A549 (cell line): ENCODE data around the gene LRRC73. TPM values are rescaled to one million over a fixed set of nuclear protein-coding genes. Genes with fewer than 3 reads are reported as not detected.

Experiments
- ATAC-seq, 2 experiments: fragments of 200-7000 bp in 1 of 2; fragments of >200 bp in 1 of 2; cut with Nextera tagmentation in 1 of 2; cut with Tn5 transposase in 1 of 2; 3 replicates each; pipeline versions ENCODE4 v1.8.0 to v1.9.1; 2018 to 2020; ENCODE audit warnings: mild to moderate bottlenecking in 1 of 2, moderate library complexity in 1 of 2
- CTCF ChIA-PET: fragments of 300-600 bp; sonication (Branson Sonifier 250); formaldehyde crosslinking; extraction: SDS; loops from one replicate; lab custom pipeline; 2021; ENCODE audit warnings: antibody characterized with exemption, inconsistent platforms; lab: Yijun Ruan, JAX
- POLR2A ChIA-PET: fragments of 350-600 bp; formaldehyde crosslinking; extraction: SDS; loops from one replicate; lab custom pipeline; 2021; ENCODE audit warnings: antibody characterized with exemption, inconsistent platforms; lab: Yijun Ruan, JAX
- DNase-seq, 2 experiments: peaks; one replicate each; pipeline versions ENCODE4 v3.0.0 to v3.0.0-alpha.2; 2011 to 2016; ENCODE audit warnings: low read depth in 1 of 2, low spot score in 1 of 2
- FAIRE-seq: peaks from 2 replicates; lab custom pipeline; 2011; peaks lifted over from hg19 to GRCh38; lab: Jason Lieb, UNC
- H3K27ac ChIP-seq, 2 experiments: fragments of >200 bp; sonication (Bioruptor Twin); formaldehyde crosslinking; 3 replicates each; pipeline ENCODE4 v1.5.1; 2016 to 2017
- H3K4me1 ChIP-seq: fragments of >200 bp; sonication (Bioruptor Twin); formaldehyde crosslinking; 3 replicates; pipeline ENCODE4 v1.6.1; 2016
- H3K4me2 ChIP-seq: fragments of >200 bp; sonication (Bioruptor Twin); formaldehyde crosslinking; 3 replicates; pipeline ENCODE4 v1.6.1; 2016
- H3K4me3 ChIP-seq: fragments of >200 bp; sonication (Bioruptor Twin); formaldehyde crosslinking; 3 replicates; pipeline ENCODE4 v1.5.1; 2016
- H3K9me3 ChIP-seq: fragments of >200 bp; sonication (Bioruptor Twin); formaldehyde crosslinking; 3 replicates; pipeline ENCODE4 v1.6.1; 2016
- BHLHE40 ChIP-seq: IDR thresholded peaks from 2 replicates; pipeline ENCODE4 v1.6.1; 2012; ENCODE audit warnings: low read depth, low read length, inconsistent platforms
- CBX8 ChIP-seq: fragments of 200-600 bp; sonication (generic); IDR thresholded peaks from 2 replicates; pipeline ENCODE4 v1.6.1; 2016
- CHD4 ChIP-seq: fragments of 200-600 bp; sonication (generic); IDR thresholded peaks from 2 replicates; pipeline ENCODE4 v1.6.1; 2016; ENCODE audit warnings: antibody characterized with exemption, mild to moderate bottlenecking, borderline replicate concordance
- ELK1 ChIP-seq: fragments of 150-350 bp; IDR thresholded peaks from 2 replicates; pipeline ENCODE4 v1.6.1; 2014; ENCODE audit warnings: low read depth, mild to moderate bottlenecking, low read length
- HOXB13 ChIP-seq: fragments of 250-450 bp; sonication (Bioruptor Pico); IDR thresholded peaks from 2 replicates; pipeline ENCODE4 v1.5.0; 2020; ENCODE audit warnings: low read depth, mild to moderate bottlenecking, moderate library complexity
- JUN ChIP-seq, 2 experiments: fragments of >200 bp; sonication (Bioruptor Twin); formaldehyde crosslinking; IDR thresholded peaks; 2 replicates in 1 of 2; 3 replicates in 1 of 2; pipeline ENCODE4 v1.6.1; 2016 to 2017
- KDM1A ChIP-seq: fragments of 200-600 bp; sonication (generic); IDR thresholded peaks from 2 replicates; pipeline ENCODE4 v1.6.1; 2016; ENCODE audit warnings: low read depth, mild to moderate bottlenecking
- MAX ChIP-seq: IDR thresholded peaks from 2 replicates; pipeline ENCODE4 v1.6.1; 2012
- POLR2A ChIP-seq: IDR thresholded peaks from 2 replicates; pipeline ENCODE4 v1.6.1; 2012; ENCODE audit warnings: mild to moderate bottlenecking, low read length
- POLR2AphosphoS2 ChIP-seq: conservative IDR thresholded peaks from 2 replicates; pipeline ENCODE4 v1.6.1; 2012; ENCODE audit warnings: low read length, improper control_type of control experiment, inconsistent platforms
- RAD21 ChIP-seq, 2 experiments: fragments of >200 bp in 1 of 2; sonication (Bioruptor Twin) in 1 of 2; formaldehyde crosslinking in 1 of 2; IDR thresholded peaks in 1 of 2; conservative IDR thresholded peaks in 1 of 2; 2 replicates in 1 of 2; 3 replicates in 1 of 2; pipeline ENCODE4 v1.6.1; 2012 to 2018; ENCODE audit warnings: inconsistent platforms in 1 of 2
- RCOR1 ChIP-seq: fragments of 150-350 bp; IDR thresholded peaks from 2 replicates; pipeline ENCODE4 v1.6.1; 2014; ENCODE audit warnings: antibody characterized with exemption, low read length, low read depth
- REST ChIP-seq: fragments of 200-600 bp; sonication (generic); IDR thresholded peaks from 2 replicates; pipeline ENCODE4 v1.6.1; 2016; ENCODE audit warnings: antibody characterized with exemption, mild to moderate bottlenecking, moderate library complexity
- SREBF2 ChIP-seq: fragments of 450-650 bp; IDR thresholded peaks from 2 replicates; pipeline ENCODE4 v1.6.1; 2014; ENCODE audit warnings: mild to moderate bottlenecking, moderate library complexity
- ZC3H11A ChIP-seq: fragments of 450-650 bp; IDR thresholded peaks from 2 replicates; pipeline ENCODE4 v1.6.1; 2014; ENCODE audit warnings: antibody characterized with exemption, mild to moderate bottlenecking
- WGBS: methylation state at CpG from one replicate; pipeline ENCODE4 v1.1.6; 2017; ENCODE audit errors: missing lambda C conversion rate; 5-methylcytosine and 5-hydroxymethylcytosine counted together
- polyA plus RNA-seq, 4 experiments: library from polyadenylated mRNA; depleted of rRNA in 3 of 4; stranded (reverse); fragments of >200 nt; fragmentation: RNase III in 1 of 4; extraction: RNeasy Plus Mini Kit Qiagen cat#74134 plus additional on column Dnase treatment in 1 of 4; gene quantifications; 2 replicates in 3 of 4; 3 replicates in 1 of 4; pipeline ENCODE4 v1.2.3, GENCODE V29; 2011 to 2017
- TF ChIP-seq, protein P1 (sequence below): IDR thresholded peaks from 2 replicates; pipeline ENCODE4 v1.6.1; 2012; ENCODE audit warnings: low read depth, borderline replicate concordance
- TF ChIP-seq, protein P2 (sequence below): fragments of 250-450 bp; sonication (Bioruptor Pico); IDR thresholded peaks from 2 replicates; pipeline ENCODE4 v1.5.0; 2021; ENCODE audit warnings: mild to moderate bottlenecking, moderate library complexity, borderline replicate concordance
- TF ChIP-seq, protein P3 (sequence below): fragments of >200 bp; sonication (Bioruptor Twin); formaldehyde crosslinking; IDR thresholded peaks from 2 replicates; pipeline ENCODE4 v1.6.1; 2016
- TF ChIP-seq, protein P4 (sequence below): fragments of >200 bp; sonication (Bioruptor Twin); formaldehyde crosslinking; IDR thresholded peaks from 3 replicates; pipeline ENCODE4 v1.5.1; 2016

Gene LRRC73
- polyA plus RNA-seq, 2 of the 4 experiments (the other 2 are of a cell fraction), result 0.26 to 0.72 TPM

- no peak overlapping the region for H3K27ac ChIP-seq
- DNase-seq (no peak), ATAC-seq (no peak), FAIRE-seq (no peak)
- WGBS, result 81% methylated on average over 2 of the region's 2 CpGs
- ChIA-PET CTCF (interaction anchor here (0.5 to 7.1 kb wide), 5 partner anchors 14 to 264 kb away, joined by 3 to 79 read pairs (median 4); partner anchors contain the start of genes DLK2, DNPH1 and LRRC73), POLR2A (interaction anchor here (2.1 kb wide), 1 partner anchor 23 kb away, joined by 4 read pairs; the partner anchor contains the start of genes POLR1C and YIPF3)
- H3K4me2 ChIP-seq, result no peak overlapping the region
- H3K9me3 ChIP-seq, result no peaks in the 10 kb centered on the region
- H3K4me1 ChIP-seq, result peaks cover 16% of the 10 kb centered on the region
- TF ChIP-seq, protein P1, sequence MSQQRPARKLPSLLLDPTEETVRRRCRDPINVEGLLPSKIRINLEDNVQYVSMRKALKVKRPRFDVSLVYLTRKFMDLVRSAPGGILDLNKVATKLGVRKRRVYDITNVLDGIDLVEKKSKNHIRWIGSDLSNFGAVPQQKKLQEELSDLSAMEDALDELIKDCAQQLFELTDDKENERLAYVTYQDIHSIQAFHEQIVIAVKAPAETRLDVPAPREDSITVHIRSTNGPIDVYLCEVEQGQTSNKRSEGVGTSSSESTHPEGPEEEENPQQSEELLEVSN, result no peak
- no peak overlapping the region for H3K4me3 ChIP-seq
These were observed 16.9 kb downstream of the LRRC73 start for GRCh38 chr6:43493230-43493629.

DNA sequence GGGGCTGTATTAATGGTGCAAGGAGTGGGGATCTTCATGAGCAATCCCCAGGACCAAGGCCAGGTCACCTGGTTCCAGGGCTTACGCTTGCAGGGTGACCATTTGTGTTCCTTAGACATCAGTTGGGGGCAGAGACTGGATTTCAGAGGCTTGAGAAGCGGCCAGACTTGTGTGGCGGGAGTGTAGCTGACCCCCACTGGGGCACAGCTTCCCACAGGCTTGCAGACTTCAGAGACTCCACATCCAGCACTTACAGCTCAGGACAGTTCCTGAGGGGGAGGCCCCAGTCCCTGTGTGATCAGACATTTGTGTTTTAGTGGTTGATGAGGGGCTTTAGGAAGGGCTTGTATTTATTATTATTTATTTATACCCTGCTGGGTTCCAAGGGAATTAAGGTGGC lies 17.5 kb downstream of the LRRC73 start:
- no peak overlapping the region for H3K27ac ChIP-seq
- CTCF ChIA-PET, result interaction anchor here (0.5 to 7.1 kb wide), 5 partner anchors 10 to 264 kb away, joined by 3 to 79 read pairs (median 6); partner anchors contain the start of genes DLK2, DNPH1 and LRRC73

More for the DNA sequence above, 17.5 kb downstream of the LRRC73 start:
- no peak for FAIRE-seq
- Histone ChIP-seq H3K4me1 (peaks cover 16% of the 10 kb centered on the region), H3K4me3 (no peak overlapping the region), H3K4me2 (no peak overlapping the region), H3K9me3 (no peaks in the 10 kb centered on the region)
- TF ChIP-seq HOXB13 (CRISPR knock-in tag) (no peak), JUN (IDR thresholded peaks at IDR 0.05) (no peak), ZC3H11A (no peak), RAD21 (conservative IDR thresholded peaks at IDR 0.05 in 1 of 2, IDR thresholded peaks at IDR 0.05 in 1 of 2) (no peak), POLR2A (no peak), MAX (no peak), SREBF2 (no peak), BHLHE40 (no peak), CHD4 (no peak), POLR2AphosphoS2 (no peak), REST (no peak), CBX8 (no peak), RCOR1 (no peak), ELK1 (no peak), KDM1A (no peak)
- TF ChIP-seq, protein P1, result no peak
- TF ChIP-seq, protein P2, sequence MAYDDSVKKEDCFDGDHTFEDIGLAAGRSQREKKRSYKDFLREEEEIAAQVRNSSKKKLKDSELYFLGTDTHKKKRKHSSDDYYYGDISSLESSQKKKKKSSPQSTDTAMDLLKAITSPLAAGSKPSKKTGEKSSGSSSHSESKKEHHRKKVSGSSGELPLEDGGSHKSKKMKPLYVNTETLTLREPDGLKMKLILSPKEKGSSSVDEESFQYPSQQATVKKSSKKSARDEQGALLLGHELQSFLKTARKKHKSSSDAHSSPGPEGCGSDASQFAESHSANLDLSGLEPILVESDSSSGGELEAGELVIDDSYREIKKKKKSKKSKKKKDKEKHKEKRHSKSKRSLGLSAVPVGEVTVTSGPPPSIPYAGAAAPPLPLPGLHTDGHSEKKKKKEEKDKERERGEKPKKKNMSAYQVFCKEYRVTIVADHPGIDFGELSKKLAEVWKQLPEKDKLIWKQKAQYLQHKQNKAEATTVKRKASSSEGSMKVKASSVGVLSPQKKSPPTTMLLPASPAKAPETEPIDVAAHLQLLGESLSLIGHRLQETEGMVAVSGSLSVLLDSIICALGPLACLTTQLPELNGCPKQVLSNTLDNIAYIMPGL (CRISPR knock-in tag), result no peak
- TF ChIP-seq, protein P3, sequence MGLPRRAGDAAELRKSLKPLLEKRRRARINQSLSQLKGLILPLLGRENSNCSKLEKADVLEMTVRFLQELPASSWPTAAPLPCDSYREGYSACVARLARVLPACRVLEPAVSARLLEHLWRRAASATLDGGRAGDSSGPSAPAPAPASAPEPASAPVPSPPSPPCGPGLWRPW, result no peak
- TF ChIP-seq, protein P4, sequence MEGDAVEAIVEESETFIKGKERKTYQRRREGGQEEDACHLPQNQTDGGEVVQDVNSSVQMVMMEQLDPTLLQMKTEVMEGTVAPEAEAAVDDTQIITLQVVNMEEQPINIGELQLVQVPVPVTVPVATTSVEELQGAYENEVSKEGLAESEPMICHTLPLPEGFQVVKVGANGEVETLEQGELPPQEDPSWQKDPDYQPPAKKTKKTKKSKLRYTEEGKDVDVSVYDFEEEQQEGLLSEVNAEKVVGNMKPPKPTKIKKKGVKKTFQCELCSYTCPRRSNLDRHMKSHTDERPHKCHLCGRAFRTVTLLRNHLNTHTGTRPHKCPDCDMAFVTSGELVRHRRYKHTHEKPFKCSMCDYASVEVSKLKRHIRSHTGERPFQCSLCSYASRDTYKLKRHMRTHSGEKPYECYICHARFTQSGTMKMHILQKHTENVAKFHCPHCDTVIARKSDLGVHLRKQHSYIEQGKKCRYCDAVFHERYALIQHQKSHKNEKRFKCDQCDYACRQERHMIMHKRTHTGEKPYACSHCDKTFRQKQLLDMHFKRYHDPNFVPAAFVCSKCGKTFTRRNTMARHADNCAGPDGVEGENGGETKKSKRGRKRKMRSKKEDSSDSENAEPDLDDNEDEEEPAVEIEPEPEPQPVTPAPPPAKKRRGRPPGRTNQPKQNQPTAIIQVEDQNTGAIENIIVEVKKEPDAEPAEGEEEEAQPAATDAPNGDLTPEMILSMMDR, result no peak
- no peak for DNase-seq
- ATAC-seq, result no peak
- WGBS, result 68% methylated on average over 3 of the region's 3 CpGs
- POLR2A ChIA-PET, result interaction anchor here (2.1 kb wide), 1 partner anchor 24 kb away, joined by 4 read pairs; the partner anchor contains the start of genes POLR1C and YIPF3
